Measurements from ENCODE around the gene AGO3.

AGO3 gene

GRCh38 chr1:36092166-36092797 is 161.4 kb downstream of the AGO3 start:
- peak overlapping the region; percentile 96 for H3K4me2 ChIP-seq
- H3K27ac ChIP-seq, result peak overlapping the region; percentile 86
- H3K4me1 ChIP-seq, result peaks cover 92% of the 10 kb centered on the region
- peaks cover 49% of the 10 kb centered on the region for H3K36me3 ChIP-seq
- H3K27me3 ChIP-seq, result no peaks in the 10 kb centered on the region
- H3K4me3 ChIP-seq, result no peak overlapping the region
- H3K9ac ChIP-seq, result peak overlapping the region; percentile 64
- H4K20me1 ChIP-seq, result peaks cover 51% of the 10 kb centered on the region
- H3K9me3 ChIP-seq, result no peaks in the 10 kb centered on the region
- TF ChIP-seq Cebpa-rat (IDR thresholded peaks at IDR 0.05), result no peak

GRCh38 chr1:36092798-36093185 is 161.9 kb downstream of the AGO3 start:
- Histone ChIP-seq H3K36me3 (peaks cover 49% of the 10 kb centered on the region), H3K4me1 (peaks cover 92% of the 10 kb centered on the region), H3K27me3 (no peaks in the 10 kb centered on the region), H3K9me3 (no peaks in the 10 kb centered on the region), H4K20me1 (peaks cover 51% of the 10 kb centered on the region), H3K27ac (peak overlapping the region; percentile 86), H3K4me2 (peak overlapping the region; percentile 96), H3K9ac (peak overlapping the region; percentile 64), H3K4me3 (peak overlapping the region; percentile 49)
- TF ChIP-seq Cebpa-rat (IDR thresholded peaks at IDR 0.05), result no peak

GRCh38 chr1:36093226-36093625 is 162.3 kb downstream of the AGO3 start:
- Histone ChIP-seq H4K20me1 (peaks cover 51% of the 10 kb centered on the region), H3K9me3 (no peaks in the 10 kb centered on the region), H3K27ac (peak overlapping the region; percentile 86), H3K4me1 (peaks cover 92% of the 10 kb centered on the region), H3K27me3 (no peaks in the 10 kb centered on the region), H3K4me2 (peak overlapping the region; percentile 96), H3K36me3 (peaks cover 49% of the 10 kb centered on the region), H3K4me3 (peak overlapping the region; percentile 49), H3K9ac (peak overlapping the region; percentile 64)
- no peak for TF ChIP-seq Cebpa-rat (IDR thresholded peaks at IDR 0.05)

GRCh38 chr1:36093929-36094328 is 163.0 kb downstream of the AGO3 start:
- H3K4me2 ChIP-seq, result peak overlapping the region; percentile 96
- H3K4me1 ChIP-seq, result peaks cover 89% of the 10 kb centered on the region
- H3K4me3 ChIP-seq, result peak overlapping the region; percentile 49
- peaks cover 51% of the 10 kb centered on the region for H4K20me1 ChIP-seq
- peak overlapping the region; percentile 86 for H3K27ac ChIP-seq
- no peaks in the 10 kb centered on the region for H3K27me3 ChIP-seq
- no peak for TF ChIP-seq Cebpa-rat (IDR thresholded peaks at IDR 0.05)
- H3K9me3 ChIP-seq, result no peaks in the 10 kb centered on the region
- peaks cover 49% of the 10 kb centered on the region for H3K36me3 ChIP-seq
- H3K9ac ChIP-seq, result peak overlapping the region; percentile 64

- H3K4me1 ChIP-seq, result peaks cover 86% of the 10 kb centered on the region
- peaks cover 51% of the 10 kb centered on the region for H4K20me1 ChIP-seq
- H3K27me3 ChIP-seq, result no peaks in the 10 kb centered on the region
- H3K27ac ChIP-seq, result peak overlapping the region; percentile 86
- peak overlapping the region; percentile 49 for H3K4me3 ChIP-seq
- no peak for TF ChIP-seq Cebpa-rat (IDR thresholded peaks at IDR 0.05)
- peak overlapping the region; percentile 96 for H3K4me2 ChIP-seq
- peak overlapping the region; percentile 64 for H3K9ac ChIP-seq
- H3K9me3 ChIP-seq, result no peaks in the 10 kb centered on the region
- peaks cover 49% of the 10 kb centered on the region for H3K36me3 ChIP-seq
Measured at GRCh38 chr1:36094621-36095061, 163.7 kb downstream of the AGO3 start.

- H3K36me3 ChIP-seq, result peaks cover 44% of the 10 kb centered on the region
- H3K4me2 ChIP-seq, result peak overlapping the region; percentile 96
- no peaks in the 10 kb centered on the region for H3K9me3 ChIP-seq
- H4K20me1 ChIP-seq, result peaks cover 41% of the 10 kb centered on the region
- H3K27me3 ChIP-seq, result no peaks in the 10 kb centered on the region
- peak overlapping the region; percentile 86 for H3K27ac ChIP-seq
- H3K4me1 ChIP-seq, result peaks cover 74% of the 10 kb centered on the region
- H3K9ac ChIP-seq, result 0 out of 2 replicates have a peak overlapping the region, but pooled peaks have one; percentile 11
- TF ChIP-seq Cebpa-rat (IDR thresholded peaks at IDR 0.05), result no peak
- H3K4me3 ChIP-seq, result no peak overlapping the region
Measured at GRCh38 chr1:36095760-36096405, 165.0 kb downstream of the AGO3 start.

- Histone ChIP-seq H3K4me2 (peak overlapping the region; percentile 96), H3K9me3 (no peaks in the 10 kb centered on the region), H3K4me1 (peaks cover 65% of the 10 kb centered on the region), H3K27me3 (no peaks in the 10 kb centered on the region), H3K27ac (peak overlapping the region; percentile 86), H3K36me3 (peaks cover 36% of the 10 kb centered on the region), H4K20me1 (peaks cover 33% of the 10 kb centered on the region), H3K9ac (peak overlapping the region; percentile 63), H3K4me3 (no peak overlapping the region)
- TF ChIP-seq Cebpa-rat (IDR thresholded peaks at IDR 0.05), result no peak
Measured at GRCh38 chr1:36096500-36097432, 165.9 kb downstream of the AGO3 start.

- Histone ChIP-seq H3K4me2 (peak overlapping the region; percentile 96), H3K9me3 (no peaks in the 10 kb centered on the region), H3K36me3 (peaks cover 24% of the 10 kb centered on the region), H3K27ac (peak overlapping the region; percentile 86), H3K9ac (peak overlapping the region; percentile 63), H3K27me3 (no peaks in the 10 kb centered on the region), H3K4me1 (peaks cover 53% of the 10 kb centered on the region), H4K20me1 (peaks cover 21% of the 10 kb centered on the region), H3K4me3 (no peak overlapping the region)
- TF ChIP-seq Cebpa-rat (IDR thresholded peaks at IDR 0.05), result no peak
Measured at GRCh38 chr1:36097693-36098585, 167.0 kb downstream of the AGO3 start.

Data from BLaER1 (cell line).